Mucosa of stomach (tissue), 1 donor: Measurements from ENCODE around the gene ANKFY1.

Experiments
- H3K27me3 ChIP-seq: one replicate; pipeline ENCODE4 v1.7.0; 2013; ENCODE audit warnings: mild to moderate bottlenecking, low read length; ENCODE audit not compliant: control insufficient read depth, insufficient read depth
- H3K36me3 ChIP-seq: one replicate; pipeline ENCODE4 v1.7.0; 2013; ENCODE audit warnings: low read length; ENCODE audit not compliant: control insufficient read depth, insufficient read depth
- H3K4me1 ChIP-seq: one replicate; pipeline ENCODE4 v1.7.0; 2013; ENCODE audit warnings: mild to moderate bottlenecking, low read length; ENCODE audit not compliant: control insufficient read depth, insufficient read depth
- H3K4me3 ChIP-seq: one replicate; pipeline ENCODE4 v1.7.0; 2013; ENCODE audit warnings: low read length
- H3K9ac ChIP-seq: one replicate; pipeline ENCODE4 v1.7.0; 2013; ENCODE audit warnings: mild to moderate bottlenecking, low read length, moderate library complexity
- H3K9me3 ChIP-seq: one replicate; pipeline ENCODE4 v1.7.0; 2013; ENCODE audit warnings: mild to moderate bottlenecking, low read length, moderate library complexity; ENCODE audit not compliant: control insufficient read depth
- donor health status: Pancreatic carcinoma.

ANKFY1 gene

GRCh38 chr17:4229627-4230541, 33.9 kb downstream of the ANKFY1 start:
- Histone ChIP-seq H3K27me3 (no peaks in the 10 kb centered on the region), H3K9ac (no peak overlapping the region), H3K9me3 (no peaks in the 10 kb centered on the region), H3K36me3 (no peaks in the 10 kb centered on the region), H3K4me3 (no peak overlapping the region), H3K4me1 (no peaks in the 10 kb centered on the region)

DNA sequence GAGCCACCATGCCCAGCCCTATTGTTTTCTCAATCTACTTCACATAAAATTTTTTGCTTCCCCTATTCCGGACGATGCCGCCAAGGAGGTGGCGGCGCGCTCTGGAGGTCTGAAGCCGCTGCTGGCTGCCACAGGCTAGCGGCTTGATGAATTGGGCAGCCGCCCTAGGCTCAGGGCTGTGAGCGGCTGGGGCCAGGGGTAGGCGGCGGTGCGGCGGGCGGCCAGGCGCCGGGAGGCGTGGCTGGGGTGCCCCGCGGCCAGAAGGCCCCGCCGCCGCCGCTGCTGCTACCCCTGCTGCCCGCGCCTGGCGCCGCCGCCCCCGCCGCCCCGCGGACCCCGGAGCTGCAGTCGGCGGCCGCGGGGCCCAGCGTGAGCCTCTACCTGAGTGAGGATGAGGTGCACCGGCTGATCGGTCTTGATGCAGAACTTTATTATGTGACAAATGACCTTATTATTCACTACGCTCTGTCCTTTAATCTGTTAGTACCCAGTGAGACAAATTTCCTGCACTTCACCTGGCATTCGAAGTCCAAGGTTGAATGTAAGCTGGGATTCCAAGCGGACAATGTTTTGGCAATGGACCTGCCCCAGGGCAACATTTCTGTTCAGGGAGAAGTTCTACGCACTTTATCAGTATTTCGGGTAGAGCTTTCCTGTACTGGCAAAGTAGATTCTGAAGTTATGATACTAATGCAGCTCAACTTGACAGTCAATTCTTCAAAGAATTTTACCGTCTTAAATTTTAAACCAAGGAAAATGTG, 41.7 kb downstream of the ANKFY1 start:
- no peaks in the 10 kb centered on the region for H3K9me3 ChIP-seq
- H3K4me3 ChIP-seq: no peak overlapping the region
- H3K9ac ChIP-seq: no peak overlapping the region
- H3K4me1 ChIP-seq: no peaks in the 10 kb centered on the region
- H3K36me3 ChIP-seq: no peaks in the 10 kb centered on the region
- no peaks in the 10 kb centered on the region for H3K27me3 ChIP-seq

GRCh38 chr17:4221163-4221562, 42.6 kb downstream of the ANKFY1 start:
- Histone ChIP-seq H3K27me3 (no peaks in the 10 kb centered on the region), H3K9me3 (no peaks in the 10 kb centered on the region), H3K4me3 (no peak overlapping the region), H3K9ac (no peak overlapping the region), H3K4me1 (no peaks in the 10 kb centered on the region), H3K36me3 (no peaks in the 10 kb centered on the region)

- H3K36me3 ChIP-seq: no peaks in the 10 kb centered on the region
- H3K4me3 ChIP-seq: no peak overlapping the region
- no peaks in the 10 kb centered on the region for H3K9me3 ChIP-seq
- H3K27me3 ChIP-seq: no peaks in the 10 kb centered on the region
- H3K4me1 ChIP-seq: no peaks in the 10 kb centered on the region
- H3K9ac ChIP-seq: no peak overlapping the region
Measured at GRCh38 chr17:4220655-4221054, 43.1 kb downstream of the ANKFY1 start.

DNA sequence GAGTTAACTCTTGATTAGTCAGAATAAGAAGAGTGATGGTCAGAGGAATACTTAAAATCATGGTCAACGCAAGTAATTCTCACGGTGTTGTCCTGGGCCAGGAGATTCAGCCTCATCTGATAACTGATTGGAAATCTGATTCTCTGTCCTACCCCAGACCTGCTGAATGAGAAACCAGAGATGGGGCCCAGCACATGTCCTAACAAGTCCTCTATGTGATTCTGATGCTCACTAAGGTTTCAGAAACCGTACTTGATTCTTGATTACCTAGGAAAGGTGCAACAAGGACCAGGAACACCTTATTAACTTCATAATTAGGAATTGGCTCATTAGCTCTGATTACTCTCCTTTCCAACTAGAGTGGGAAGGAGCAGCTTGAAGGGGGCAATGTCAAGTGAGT, 44.5 kb downstream of the ANKFY1 start:
- Histone ChIP-seq H3K9ac (no peak overlapping the region), H3K27me3 (no peaks in the 10 kb centered on the region), H3K9me3 (no peaks in the 10 kb centered on the region), H3K4me3 (no peak overlapping the region), H3K4me1 (no peaks in the 10 kb centered on the region), H3K36me3 (no peaks in the 10 kb centered on the region)

DNA sequence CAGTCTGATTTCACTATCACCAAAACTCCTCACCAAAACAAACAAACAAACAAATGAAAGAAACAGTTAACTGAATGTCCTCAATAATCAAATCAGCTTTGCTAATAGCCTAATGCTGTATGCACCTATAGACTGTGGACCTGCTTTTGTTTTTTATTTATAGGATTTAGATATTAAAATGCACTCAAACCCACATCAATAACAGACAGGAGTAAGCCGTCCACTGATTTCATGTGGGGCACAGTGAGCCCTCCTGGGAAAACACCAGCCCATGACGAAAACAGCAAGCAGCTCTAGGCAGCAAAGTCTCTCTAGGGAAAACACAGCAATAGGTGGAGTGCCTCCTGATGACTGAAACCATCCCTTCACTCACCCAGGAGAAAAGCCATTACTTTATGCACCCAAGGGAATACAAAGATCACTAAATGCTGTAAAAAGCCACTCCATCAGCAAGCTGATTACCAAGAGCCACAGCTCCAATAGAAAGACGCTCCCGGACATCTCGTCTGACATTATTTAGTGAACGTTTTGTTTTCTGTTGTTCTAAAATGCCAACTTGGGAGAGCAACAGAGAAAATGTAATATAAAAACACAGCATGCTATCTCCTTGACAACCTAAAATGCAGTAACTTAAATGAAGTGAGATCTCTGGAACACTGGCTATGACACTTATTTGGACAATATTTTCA, 47.8 kb downstream of the ANKFY1 start:
- Histone ChIP-seq H3K4me3 (no peak overlapping the region), H3K27me3 (no peaks in the 10 kb centered on the region), H3K4me1 (no peaks in the 10 kb centered on the region), H3K9ac (no peak overlapping the region), H3K9me3 (no peaks in the 10 kb centered on the region), H3K36me3 (no peaks in the 10 kb centered on the region)

DNA sequence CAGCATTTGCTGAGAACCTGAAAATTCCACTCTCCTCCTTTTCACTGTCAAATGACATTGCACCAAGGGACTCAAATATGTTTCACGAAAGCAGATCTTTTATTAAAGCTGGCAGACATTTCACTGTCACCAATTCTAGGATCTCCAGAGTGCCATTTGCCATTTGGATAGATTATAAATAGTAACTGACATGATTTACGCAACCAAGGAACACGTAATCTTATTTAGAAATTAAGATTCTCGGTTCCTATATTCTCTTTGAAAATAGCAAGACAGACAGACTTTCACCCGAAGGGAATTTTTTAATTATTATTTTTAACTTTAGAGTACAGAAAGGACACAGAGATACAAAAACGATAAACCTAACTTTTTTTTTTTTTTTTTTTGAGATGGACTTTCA, 49.6 kb downstream of the ANKFY1 start:
- Histone ChIP-seq H3K4me1 (no peaks in the 10 kb centered on the region), H3K36me3 (no peaks in the 10 kb centered on the region), H3K9ac (no peak overlapping the region), H3K9me3 (no peaks in the 10 kb centered on the region), H3K27me3 (no peaks in the 10 kb centered on the region), H3K4me3 (no peak overlapping the region)

DNA sequence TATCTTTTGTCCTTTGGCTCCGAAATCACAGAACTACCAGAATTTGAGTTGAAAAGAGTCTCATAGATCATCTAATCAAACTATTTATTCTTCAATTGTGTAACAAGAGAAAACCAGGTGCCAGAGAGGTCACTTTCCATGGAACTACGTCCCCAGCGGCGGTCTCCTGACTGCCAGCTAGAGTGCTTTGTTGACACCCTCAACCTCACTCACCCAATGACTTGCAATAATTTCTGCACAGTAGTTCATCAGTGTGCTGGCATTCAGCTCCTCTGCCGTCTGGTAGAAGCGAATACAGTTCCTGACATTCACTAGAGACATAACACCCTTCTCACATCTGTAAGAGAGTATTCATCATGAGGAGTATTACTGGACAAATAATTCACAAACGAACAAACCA, 54.2 kb downstream of the ANKFY1 start:
- H3K27me3 ChIP-seq: no peaks in the 10 kb centered on the region
- H3K9ac ChIP-seq: no peak overlapping the region
- H3K9me3 ChIP-seq: no peaks in the 10 kb centered on the region
- peaks cover 4% of the 10 kb centered on the region for H3K36me3 ChIP-seq
- no peaks in the 10 kb centered on the region for H3K4me1 ChIP-seq
- H3K4me3 ChIP-seq: no peak overlapping the region

GRCh38 chr17:4208238-4208637, 55.5 kb downstream of the ANKFY1 start:
- Histone ChIP-seq H3K9ac (no peak overlapping the region), H3K9me3 (no peaks in the 10 kb centered on the region), H3K27me3 (no peaks in the 10 kb centered on the region), H3K4me3 (no peak overlapping the region), H3K36me3 (peaks cover 4% of the 10 kb centered on the region), H3K4me1 (no peaks in the 10 kb centered on the region)

GRCh38 chr17:4206962-4207361, 56.8 kb downstream of the ANKFY1 start:
- H3K27me3 ChIP-seq: no peaks in the 10 kb centered on the region
- H3K9ac ChIP-seq: no peak overlapping the region
- H3K36me3 ChIP-seq: peaks cover 4% of the 10 kb centered on the region
- H3K9me3 ChIP-seq: no peaks in the 10 kb centered on the region
- no peak overlapping the region for H3K4me3 ChIP-seq
- no peaks in the 10 kb centered on the region for H3K4me1 ChIP-seq

DNA sequence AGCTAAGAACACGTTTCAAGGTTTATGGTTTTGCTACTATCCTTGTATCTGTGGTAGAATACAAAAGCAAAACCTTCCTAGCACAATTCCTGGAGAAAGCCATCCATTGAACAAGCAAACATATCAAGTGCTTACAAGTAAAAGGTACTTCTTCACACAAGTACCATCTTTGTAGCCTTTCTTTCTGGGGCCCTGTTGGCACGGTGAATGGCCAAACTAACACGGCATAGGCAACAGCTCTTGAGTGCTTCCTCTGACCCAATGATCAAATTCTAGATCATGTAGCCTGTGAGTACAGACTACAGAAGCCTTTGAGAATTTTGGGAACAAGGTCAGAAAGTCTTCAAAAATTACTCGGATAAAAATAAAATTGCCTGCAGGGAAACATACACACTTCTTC, 57.9 kb downstream of the ANKFY1 start:
- no peaks in the 10 kb centered on the region for H3K4me1 ChIP-seq
- H3K9me3 ChIP-seq: no peaks in the 10 kb centered on the region
- no peak overlapping the region for H3K9ac ChIP-seq
- no peak overlapping the region for H3K4me3 ChIP-seq
- H3K36me3 ChIP-seq: peaks cover 4% of the 10 kb centered on the region
- H3K27me3 ChIP-seq: no peaks in the 10 kb centered on the region

DNA sequence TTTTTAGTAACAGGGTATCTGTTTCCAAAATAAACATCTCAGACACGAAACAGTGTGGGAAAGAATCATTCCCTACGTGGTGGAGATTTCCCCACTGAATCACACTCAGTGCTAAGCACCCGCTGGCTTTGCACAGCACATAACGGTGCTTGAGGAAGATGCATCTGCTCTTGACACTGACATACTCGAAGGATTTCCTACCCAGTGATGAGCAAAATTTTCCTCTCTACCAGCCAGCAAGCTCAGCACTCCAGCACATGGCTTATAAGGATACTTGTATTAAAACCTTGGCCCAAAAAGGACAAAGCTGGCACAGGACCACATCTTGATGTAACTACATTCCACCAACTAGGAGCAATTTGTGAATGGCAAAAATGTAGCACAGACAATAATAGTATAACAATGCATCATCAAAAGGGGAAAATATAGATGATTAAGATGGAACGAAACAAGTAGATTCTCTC, 59.0 kb downstream of the ANKFY1 start:
- H3K4me1 ChIP-seq: no peaks in the 10 kb centered on the region
- no peak overlapping the region for H3K4me3 ChIP-seq
- no peaks in the 10 kb centered on the region for H3K27me3 ChIP-seq
- peaks cover 4% of the 10 kb centered on the region for H3K36me3 ChIP-seq
- no peak overlapping the region for H3K9ac ChIP-seq
- H3K9me3 ChIP-seq: no peaks in the 10 kb centered on the region
